ENCODE measurements around the gene NHSL2.
"Not testable (repeated sequence)": the region's sequence is repeated elsewhere in the genome, so short reads cannot be mapped to it uniquely, and the experiment has no call there.

The NHSL2 gene

GRCh38 chrX:71910643-71910985 lies at the start of gene NHSL2:
Gene NHSL2, plus strand, starts transcription at chrX:71910845.
- DNase-seq (ENCODE audit: low read depth in 1 of 2, low spot score in 1 of 2): peak in 1 of 2 donors; percentile 5

GRCh38 chrX:71867680-71868079 lies 43.0 kb upstream of the NHSL2 start:
- no peak for DNase-seq (ENCODE audit: low read depth in 1 of 2, low spot score in 1 of 2)

- not testable (repeated sequence) for DNase-seq (ENCODE audit: low read depth in 1 of 2, low spot score in 1 of 2)
Measured at GRCh38 chrX:71869566-71869965, 41.1 kb upstream of the NHSL2 start.

- DNase-seq (ENCODE audit: low read depth in 1 of 2, low spot score in 1 of 2): no peak
Measured at GRCh38 chrX:71870208-71871098, 40.2 kb upstream of the NHSL2 start.

- DNase-seq (ENCODE audit: low read depth in 1 of 2, low spot score in 1 of 2): no peak
Measured at GRCh38 chrX:71871367-71871766, 39.3 kb upstream of the NHSL2 start.

- no peak for DNase-seq (ENCODE audit: low read depth in 1 of 2, low spot score in 1 of 2)
Measured at GRCh38 chrX:71872542-71873458, 37.8 kb upstream of the NHSL2 start.

GRCh38 chrX:71873459-71873833 lies 37.2 kb upstream of the NHSL2 start:
- DNase-seq (ENCODE audit: low read depth in 1 of 2, low spot score in 1 of 2): no peak

GRCh38 chrX:71876841-71877240 lies 33.8 kb upstream of the NHSL2 start:
- DNase-seq (ENCODE audit: low read depth in 1 of 2, low spot score in 1 of 2): not testable (repeated sequence)

GRCh38 chrX:71885099-71885498 lies 25.5 kb upstream of the NHSL2 start:
- no peak for DNase-seq (ENCODE audit: low read depth in 1 of 2, low spot score in 1 of 2)

GRCh38 chrX:71895607-71896006 lies 15.0 kb upstream of the NHSL2 start:
- no peak for DNase-seq (ENCODE audit: low read depth in 1 of 2, low spot score in 1 of 2)

GRCh38 chrX:71906144-71906543 lies 4.5 kb upstream of the NHSL2 start:
- no peak for DNase-seq (ENCODE audit: low read depth in 1 of 2, low spot score in 1 of 2)

- DNase-seq (ENCODE audit: low read depth in 1 of 2, low spot score in 1 of 2): no peak
Measured at GRCh38 chrX:71908387-71908786, 2.3 kb upstream of the NHSL2 start.

GRCh38 chrX:71909956-71910355 lies 689 bp upstream of the NHSL2 start:
- no peak for DNase-seq (ENCODE audit: low read depth in 1 of 2, low spot score in 1 of 2)

- DNase-seq (ENCODE audit: low read depth in 1 of 2, low spot score in 1 of 2): peak in 1 of 2 donors; percentile 29
Measured at GRCh38 chrX:71910986-71911730, 513 bp downstream of the NHSL2 start.

GRCh38 chrX:71911731-71912050 lies 1.0 kb downstream of the NHSL2 start:
- DNase-seq (ENCODE audit: low read depth in 1 of 2, low spot score in 1 of 2): no peak

- no peak for DNase-seq (ENCODE audit: low read depth in 1 of 2, low spot score in 1 of 2)
Measured at GRCh38 chrX:71912156-71912555, 1.5 kb downstream of the NHSL2 start.

GRCh38 chrX:71913156-71913950 lies 2.7 kb downstream of the NHSL2 start:
- no peak for DNase-seq (ENCODE audit: low read depth in 1 of 2, low spot score in 1 of 2)

GRCh38 chrX:71917621-71918343 lies 7.1 kb downstream of the NHSL2 start:
- no peak for DNase-seq (ENCODE audit: low read depth in 1 of 2, low spot score in 1 of 2)

- DNase-seq (ENCODE audit: low read depth in 1 of 2, low spot score in 1 of 2): no peak
Measured at GRCh38 chrX:71919431-71919830, 8.8 kb downstream of the NHSL2 start.

GRCh38 chrX:71919886-71920285 lies 9.2 kb downstream of the NHSL2 start:
- no peak for DNase-seq (ENCODE audit: low read depth in 1 of 2, low spot score in 1 of 2)

Data from stimulated activated CD4-positive, alpha-beta T cell treated with anti-CD3 and anti-CD28 coated beads, Interleukin-15, amount 100 ng/mL, for 1 hour (primary cell).